K562 (cell line): Measurements from ENCODE around the gene ELP5. TPM values are rescaled to one million over a fixed set of nuclear protein-coding genes. Genes with fewer than 3 reads are reported as not detected.

ENCODE experiments used
- ATF7 ChIP-seq: fragments of 450-650 bp; IDR thresholded peaks from 2 replicates; pipeline ENCODE4 v1.7.1; 2014; ENCODE audit warnings: mild to moderate bottlenecking, moderate library complexity
- BDP1 ChIP-seq: IDR thresholded peaks from 3 replicates; pipeline ENCODE4 v1.6.1; 2011; ENCODE audit not compliant: insufficient read length, insufficient read depth
- CBX5 ChIP-seq: IDR thresholded peaks from 2 replicates; pipeline ENCODE4 v1.6.1; 2014; ENCODE audit warnings: low read depth, borderline replicate concordance
- CSDE1 ChIP-seq, 2 experiments: fragments of 450-650 bp; IDR thresholded peaks; 2 replicates each; pipeline ENCODE4 v1.6.1; 2016; ENCODE audit warnings: mild to moderate bottlenecking in 1 of 2
- EP400 ChIP-seq: fragments of 450-650 bp; IDR thresholded peaks from 2 replicates; pipeline ENCODE4 v1.6.1; 2017; ENCODE audit warnings: antibody characterized with exemption, mild to moderate bottlenecking, moderate library complexity
- ETS2 ChIP-seq: IDR thresholded peaks from 2 replicates; pipeline ENCODE4 v1.6.1; 2016; ENCODE audit warnings: borderline replicate concordance, missing genetic modification characterization, mild to moderate bottlenecking, moderate library complexity, missing compliant biosample characterization; ENCODE audit not compliant: poor library complexity, severe bottlenecking
- MLLT1 ChIP-seq, 2 experiments: fragments of 450-650 bp; IDR thresholded peaks; 2 replicates each; pipeline ENCODE4 v1.6.1; 2016
- NFE2 ChIP-seq: IDR thresholded peaks from 2 replicates; pipeline ENCODE4 v1.6.1; 2014; ENCODE audit warnings: antibody characterized with exemption, low read depth
- NR4A1 ChIP-seq, 2 experiments: fragments of 250-450 bp in 1 of 2; fragments of 450-650 bp in 1 of 2; sonication (Bioruptor Pico) in 1 of 2; IDR thresholded peaks; 2 replicates each; pipeline versions ENCODE4 v1.4.0 to v1.6.1; 2016 to 2020; ENCODE audit warnings: mild to moderate bottlenecking in 2 of 2, missing compliant biosample characterization in 1 of 2, missing genetic modification characterization in 1 of 2, moderate library complexity in 1 of 2
- RBFOX2 ChIP-seq: fragments of 200-400 bp; formaldehyde crosslinking; IDR thresholded peaks from 2 replicates; pipeline ENCODE4 v1.6.1; 2017; ENCODE audit warnings: low read depth, mild to moderate bottlenecking, low read length, moderate library complexity
- SAFB2 ChIP-seq: fragments of 200-400 bp; formaldehyde crosslinking; IDR thresholded peaks from 2 replicates; pipeline ENCODE4 v1.6.1; 2018; ENCODE audit warnings: borderline replicate concordance, low read length, low read depth, moderate library complexity; ENCODE audit not compliant: severe bottlenecking
- THRB ChIP-seq: fragments of 450-650 bp; formaldehyde crosslinking; conservative IDR thresholded peaks from 2 replicates; pipeline ENCODE4 v1.4.0; 2022; ENCODE audit warnings: mild to moderate bottlenecking, missing genetic modification characterization
- TRIM24 ChIP-seq, 2 experiments: fragments of 450-650 bp; IDR thresholded peaks; 2 replicates each; pipeline ENCODE4 v1.6.1; 2016
- ZKSCAN1 ChIP-seq: fragments of 150-350 bp; IDR thresholded peaks from 2 replicates; pipeline ENCODE4 v1.6.1; 2016; ENCODE audit warnings: low read depth, low read length
- ZNF280B ChIP-seq: fragments of 250-450 bp; sonication (Bioruptor Pico); IDR thresholded peaks from 2 replicates; pipeline ENCODE4 v1.5.1; 2021; ENCODE audit warnings: mild to moderate bottlenecking
- polyA plus RNA-seq, 8 experiments: library from polyadenylated mRNA; depleted of rRNA in 4 of 8; stranded (reverse) in 5 of 8; unstranded in 3 of 8; fragments of >200 nt; fragmentation: Nextera tagmentation in 2 of 8; fragmentation: Illumina TruSeq in 1 of 8; extraction: Ambion mirVana in 2 of 8; extraction: Trizol in 1 of 8; gene quantifications; 2 replicates each; pipeline versions ENCODE4 v1.2.1 to v1.2.3, GENCODE V29; 2011 to 2014; ENCODE audit warnings: inconsistent platforms in 1 of 8, missing spikeins in 1 of 8
- total RNA-seq, 7 experiments: library from RNA; depleted of rRNA in 6 of 7; stranded (reverse); fragments of >200 nt in 6 of 7; fragmentation: Illumina TruSeq in 2 of 7; extraction: Trizol in 2 of 7; gene quantifications; 2 replicates each; pipeline versions ENCODE4 v1.2.1 to v1.2.3, GENCODE V29; 2011 to 2021; ENCODE audit warnings: low replicate concordance in 1 of 7

Gene ELP5
- total and polyA plus RNA-seq, 9 of the 15 experiments (the other 6 are each of a cell fraction or from before 2014, with no cell fraction given): 25.7 to 77.9 (median 52.9) TPM

GRCh38 chr17:7242717-7243452 lies 9.1 kb upstream of the ELP5 start (continued):
- 0 out of 2 replicates have a peak, but pooled peaks have one; percentile 40 for TF ChIP-seq ZNF280B
- TF ChIP-seq TRIM24 (IDR thresholded peaks at IDR 0.05): peak in 1 of 2 experiments; percentile 53; a peak in 2 of 4 replicates
- peak; percentile 75 for TF ChIP-seq ATF7
- 0 out of 2 replicates have a peak, but pooled peaks have one; percentile 24 for TF ChIP-seq THRB (CRISPR knock-in tag)
- no peak for TF ChIP-seq NR4A1 (CRISPR knock-in tag; IDR thresholded peaks at IDR 0.05)
- no peak for TF ChIP-seq NR4A1 (tag; IDR thresholded peaks at IDR 0.05)
- no peak for TF ChIP-seq ZKSCAN1
- no peak for TF ChIP-seq CSDE1 (IDR thresholded peaks at IDR 0.05)
- no peak for TF ChIP-seq NFE2
- no peak for TF ChIP-seq ETS2 (tag)
- TF ChIP-seq BDP1: no peak
- peak; percentile 96 for TF ChIP-seq EP400
- TF ChIP-seq SAFB2: no peak
- TF ChIP-seq MLLT1 (IDR thresholded peaks at IDR 0.05): peak; percentile 24 to 68; a peak in 1 of 4 replicates
- no peak for TF ChIP-seq CBX5
- no peak for TF ChIP-seq RBFOX2
